Upper lobe of left lung (tissue), 4 donors: ENCODE data around the gene ADPGK.

Source experiments
- CTCF ChIP-seq, 6 experiments: fragments of 450-650 bp in 4 of 6; fragments of 200-600 bp in 2 of 6; sonication (generic) in 2 of 6; IDR thresholded peaks; one replicate each; pipeline ENCODE4 v1.5.1; 2016 to 2019; ENCODE audit warnings: antibody characterized with exemption in 6 of 6
- POLR2A ChIP-seq, 4 donors: fragments of 450-650 bp; IDR thresholded peaks; one replicate each; pipeline ENCODE4 v1.5.1; 2016 to 2017; ENCODE audit warnings: antibody characterized with exemption in 4 of 4, mild to moderate bottlenecking in 2 of 4
- POLR2AphosphoS5 ChIP-seq, 2 donors: sonication (generic); formaldehyde crosslinking; IDR thresholded peaks; one replicate each; pipeline ENCODE4 v1.5.1; 2017; ENCODE audit warnings: antibody characterized with exemption in 2 of 2

- TF ChIP-seq POLR2A (IDR thresholded peaks at IDR 0.05) (no peak), CTCF (IDR thresholded peaks at IDR 0.05) (no peak), POLR2AphosphoS5 (IDR thresholded peaks at IDR 0.05) (no peak)
Observed at GRCh38 chr15:72824781-72825180, 41.2 kb upstream of the ADPGK start.
